NCI-H1694 treated with DMSO at 0.1 percent for 48 hours (cell line): ENCODE measurements around the gene BMPR1A.

Experiments
- DNase-seq: peaks from one replicate; lab custom pipeline; 2025; lab: John Stamatoyannopoulos, UW

BMPR1A gene

GRCh38 chr10:86756511-86757112 lies at the start of gene BMPR1A:
Gene BMPR1A, plus strand, starts transcription at chr10:86756619. Its CDS starts 119,400 bp downstream, at chr10:86876019.
- DNase-seq, result no peak

GRCh38 chr10:86706977-86707376 lies 49.4 kb upstream of the BMPR1A start:
- DNase-seq, result no peak

- no peak for DNase-seq
Measured at GRCh38 chr10:86707505-86707904, 48.9 kb upstream of the BMPR1A start.

- no peak for DNase-seq
Measured at GRCh38 chr10:86708068-86708782, 48.2 kb upstream of the BMPR1A start.

GRCh38 chr10:86708783-86709380 lies 47.5 kb upstream of the BMPR1A start:
- DNase-seq, result no peak

- DNase-seq, result no peak
Measured at GRCh38 chr10:86709396-86710185, 46.8 kb upstream of the BMPR1A start.

GRCh38 chr10:86710987-86711512 lies 45.4 kb upstream of the BMPR1A start:
- peak; percentile 62 for DNase-seq

- DNase-seq, result no peak
Measured at GRCh38 chr10:86711513-86712316, 44.7 kb upstream of the BMPR1A start.

GRCh38 chr10:86712317-86712707 lies 44.1 kb upstream of the BMPR1A start:
- DNase-seq, result peak; percentile 44

GRCh38 chr10:86715156-86715795 lies 41.1 kb upstream of the BMPR1A start:
- no peak for DNase-seq

- no peak for DNase-seq
Measured at GRCh38 chr10:86715836-86716235, 40.6 kb upstream of the BMPR1A start.

GRCh38 chr10:86716466-86716865 lies 40.0 kb upstream of the BMPR1A start:
- no peak for DNase-seq

GRCh38 chr10:86718556-86718955 lies 37.9 kb upstream of the BMPR1A start:
- no peak for DNase-seq

GRCh38 chr10:86721232-86721631 lies 35.2 kb upstream of the BMPR1A start:
- DNase-seq, result no peak

- no peak for DNase-seq
Measured at GRCh38 chr10:86723009-86723408, 33.4 kb upstream of the BMPR1A start.

- no peak for DNase-seq
Measured at GRCh38 chr10:86724445-86724844, 32.0 kb upstream of the BMPR1A start.

- DNase-seq, result no peak
Measured at GRCh38 chr10:86725980-86726676, 30.3 kb upstream of the BMPR1A start.

GRCh38 chr10:86726677-86726999 lies 29.8 kb upstream of the BMPR1A start:
- DNase-seq, result no peak

GRCh38 chr10:86727470-86727869 lies 28.9 kb upstream of the BMPR1A start:
- no peak for DNase-seq

- DNase-seq, result no peak
Measured at GRCh38 chr10:86728056-86728455, 28.4 kb upstream of the BMPR1A start.

GRCh38 chr10:86729677-86730076 lies 26.7 kb upstream of the BMPR1A start:
- no peak for DNase-seq
